Karpas-422 (cell line): Measurements from ENCODE around the gene CTIF. TPM values are rescaled to one million over a fixed set of nuclear protein-coding genes. Genes with fewer than 3 reads are reported as not detected.

Experiments used
- DNase-seq: peaks from one replicate; pipeline ENCODE4 v3.0.0-alpha.2; 2015
- H2AFZ ChIP-seq: fragments of 200-600 bp; sonication (generic); 2 replicates; pipeline ENCODE4 v1.6.1; 2014; ENCODE audit warnings: antibody characterized with exemption, low read length, mixed read lengths
- H3K27ac ChIP-seq: fragments of 200-600 bp; sonication (generic); 2 replicates; pipeline ENCODE4 v1.5.1; 2014; ENCODE audit warnings: mild to moderate bottlenecking, low read length, moderate library complexity
- H3K27me3 ChIP-seq: fragments of 200-600 bp; sonication (generic); 2 replicates; pipeline ENCODE4 v1.6.1; 2014; ENCODE audit warnings: low read length, mixed read lengths
- H3K36me3 ChIP-seq: fragments of 200-600 bp; sonication (generic); 2 replicates; pipeline ENCODE4 v1.6.1; 2014; ENCODE audit warnings: low read length, mixed read lengths; ENCODE audit not compliant: insufficient read depth
- H3K4me1 ChIP-seq: fragments of 200-600 bp; sonication (generic); 2 replicates; pipeline ENCODE4 v1.6.1; 2014; ENCODE audit warnings: mild to moderate bottlenecking, low read length, mixed read lengths
- H3K4me2 ChIP-seq: fragments of 200-600 bp; sonication (generic); 2 replicates; pipeline ENCODE4 v1.6.1; 2014; ENCODE audit warnings: low read length, low read depth, mild to moderate bottlenecking; ENCODE audit not compliant: poor library complexity, severe bottlenecking
- H3K4me3 ChIP-seq: fragments of 200-600 bp; sonication (generic); 2 replicates; pipeline ENCODE4 v1.5.1; 2014; ENCODE audit warnings: mild to moderate bottlenecking, antibody characterized with exemption, low read length, mixed read lengths
- H3K79me2 ChIP-seq: fragments of 200-600 bp; sonication (generic); 2 replicates; pipeline ENCODE4 v1.6.1; 2014; ENCODE audit warnings: mild to moderate bottlenecking, low read length, mixed read lengths
- H3K9ac ChIP-seq: fragments of 200-600 bp; sonication (generic); 2 replicates; pipeline ENCODE4 v1.6.0; 2014; ENCODE audit warnings: low read length
- H3K9me2 ChIP-seq: fragments of 200-600 bp; sonication (generic), shearing (Covaris generic); replicated peaks from 2 replicates; pipeline ENCODE4 v1.6.0; 2014; ENCODE audit warnings: mild to moderate bottlenecking, low read length, moderate library complexity; ENCODE audit not compliant: insufficient read depth
- H3K9me3 ChIP-seq: fragments of 300-700, 200-600 bp; sonication (generic); 2 replicates; pipeline ENCODE4 v1.6.1; 2014; ENCODE audit warnings: low read length, mixed read lengths
- H4K20me1 ChIP-seq: fragments of 200-600 bp; sonication (generic); 2 replicates; pipeline ENCODE4 v1.6.1; 2014; ENCODE audit warnings: mild to moderate bottlenecking, antibody characterized with exemption, low read length, low read depth; ENCODE audit not compliant: insufficient read depth
- total RNA-seq: library from RNA; depleted of rRNA; stranded (reverse); fragments of >200 nt; shearing (Covaris generic); gene quantifications from 2 replicates; pipeline ENCODE4 v1.2.3, GENCODE V29; 2014; ENCODE audit warnings: low replicate concordance

CTIF gene
- total RNA-seq, 1 experiment from 2014 or later = 0.60 TPM

GRCh38 chr18:48885266-48885923, 346.6 kb downstream of the CTIF start:
- H3K9me3 ChIP-seq = no peaks in the 10 kb centered on the region
- H3K4me2 ChIP-seq = no peak overlapping the region
- no peak overlapping the region for H3K9ac ChIP-seq
- no peaks in the 10 kb centered on the region for H3K79me2 ChIP-seq
- no peaks in the 10 kb centered on the region for H3K4me1 ChIP-seq
- no peaks in the 10 kb centered on the region for H4K20me1 ChIP-seq
- H3K27ac ChIP-seq = no peak overlapping the region
- no peak overlapping the region for H2AFZ ChIP-seq
- DNase-seq = no peak
- no peak overlapping the region for H3K4me3 ChIP-seq
- no peaks in the 10 kb centered on the region for H3K9me2 ChIP-seq
- H3K27me3 ChIP-seq = no peaks in the 10 kb centered on the region
- no peaks in the 10 kb centered on the region for H3K36me3 ChIP-seq

- no peak overlapping the region for H2AFZ ChIP-seq
- no peak overlapping the region for H3K4me2 ChIP-seq
- H3K27ac ChIP-seq = no peak overlapping the region
- no peaks in the 10 kb centered on the region for H3K36me3 ChIP-seq
- H3K4me3 ChIP-seq = no peak overlapping the region
- no peaks in the 10 kb centered on the region for H3K9me2 ChIP-seq
- H3K79me2 ChIP-seq = no peaks in the 10 kb centered on the region
- no peaks in the 10 kb centered on the region for H4K20me1 ChIP-seq
- H3K9ac ChIP-seq = no peak overlapping the region
- H3K4me1 ChIP-seq = no peaks in the 10 kb centered on the region
- H3K27me3 ChIP-seq = no peaks in the 10 kb centered on the region
- DNase-seq = no peak
- no peaks in the 10 kb centered on the region for H3K9me3 ChIP-seq
These were observed 347.1 kb downstream of the CTIF start for GRCh38 chr18:48885924-48886400.

GRCh38 chr18:48886520-48887293, 347.9 kb downstream of the CTIF start:
- no peak overlapping the region for H3K9ac ChIP-seq
- H3K36me3 ChIP-seq = no peaks in the 10 kb centered on the region
- H3K9me2 ChIP-seq = no peaks in the 10 kb centered on the region
- H3K27me3 ChIP-seq = no peaks in the 10 kb centered on the region
- H3K79me2 ChIP-seq = no peaks in the 10 kb centered on the region
- H3K4me2 ChIP-seq = no peak overlapping the region
- no peak overlapping the region for H3K4me3 ChIP-seq
- H3K9me3 ChIP-seq = no peaks in the 10 kb centered on the region
- no peaks in the 10 kb centered on the region for H3K4me1 ChIP-seq
- H3K27ac ChIP-seq = no peak overlapping the region
- DNase-seq = no peak
- H4K20me1 ChIP-seq = no peaks in the 10 kb centered on the region
- no peak overlapping the region for H2AFZ ChIP-seq

- Histone ChIP-seq H3K4me3 (no peak overlapping the region), H3K9me3 (no peaks in the 10 kb centered on the region), H3K9ac (no peak overlapping the region), H3K79me2 (no peaks in the 10 kb centered on the region), H2AFZ (no peak overlapping the region), H3K36me3 (no peaks in the 10 kb centered on the region), H3K27ac (no peak overlapping the region), H3K4me2 (no peak overlapping the region), H3K9me2 (no peaks in the 10 kb centered on the region), H4K20me1 (no peaks in the 10 kb centered on the region), H3K4me1 (no peaks in the 10 kb centered on the region), H3K27me3 (no peaks in the 10 kb centered on the region)
- no peak for DNase-seq
These were observed 348.6 kb downstream of the CTIF start for GRCh38 chr18:48887294-48887904.

- H3K4me3 ChIP-seq = no peak overlapping the region
- H3K36me3 ChIP-seq = no peaks in the 10 kb centered on the region
- H3K27me3 ChIP-seq = no peaks in the 10 kb centered on the region
- no peak for DNase-seq
- no peak overlapping the region for H3K4me2 ChIP-seq
- H4K20me1 ChIP-seq = no peaks in the 10 kb centered on the region
- no peak overlapping the region for H3K9ac ChIP-seq
- H3K9me2 ChIP-seq = no peaks in the 10 kb centered on the region
- H3K9me3 ChIP-seq = no peaks in the 10 kb centered on the region
- H3K27ac ChIP-seq = no peak overlapping the region
- H3K4me1 ChIP-seq = no peaks in the 10 kb centered on the region
- no peaks in the 10 kb centered on the region for H3K79me2 ChIP-seq
- no peak overlapping the region for H2AFZ ChIP-seq
These were observed 349.3 kb downstream of the CTIF start for GRCh38 chr18:48887905-48888772.

GRCh38 chr18:48888773-48889080, 349.9 kb downstream of the CTIF start:
- no peak for DNase-seq
- no peaks in the 10 kb centered on the region for H3K79me2 ChIP-seq
- H3K4me2 ChIP-seq = no peak overlapping the region
- no peak overlapping the region for H2AFZ ChIP-seq
- H3K9me3 ChIP-seq = no peaks in the 10 kb centered on the region
- no peaks in the 10 kb centered on the region for H3K27me3 ChIP-seq
- H3K4me3 ChIP-seq = no peak overlapping the region
- H3K27ac ChIP-seq = no peak overlapping the region
- no peaks in the 10 kb centered on the region for H3K36me3 ChIP-seq
- no peak overlapping the region for H3K9ac ChIP-seq
- no peaks in the 10 kb centered on the region for H3K9me2 ChIP-seq
- no peaks in the 10 kb centered on the region for H3K4me1 ChIP-seq
- no peaks in the 10 kb centered on the region for H4K20me1 ChIP-seq

GRCh38 chr18:48889115-48889941, 350.5 kb downstream of the CTIF start:
- Histone ChIP-seq H3K36me3 (no peaks in the 10 kb centered on the region), H3K27ac (no peak overlapping the region), H3K4me3 (no peak overlapping the region), H3K9me3 (no peaks in the 10 kb centered on the region), H3K27me3 (no peaks in the 10 kb centered on the region), H3K4me1 (no peaks in the 10 kb centered on the region), H2AFZ (no peak overlapping the region), H3K9ac (no peak overlapping the region), H4K20me1 (no peaks in the 10 kb centered on the region), H3K4me2 (no peak overlapping the region), H3K79me2 (no peaks in the 10 kb centered on the region), H3K9me2 (no peaks in the 10 kb centered on the region)
- DNase-seq = no peak
